Tibial artery (tissue), 4 donors: ENCODE measurements around the gene PIP4P1.
A peak's percentile ranks its signal among the peaks of the same experiment; 100 is the strongest.
"Not testable (repeated sequence)": the region's sequence is repeated elsewhere in the genome, so short reads cannot be mapped to it uniquely, and the experiment has no call there.

ENCODE experiments used
- DNase-seq, 2 donors: peaks; one replicate each; pipeline ENCODE4 v3.0.0-alpha.2; 2019
- H3K27ac ChIP-seq, 2 donors: fragments of 200-600 bp; sonication (generic) in 1 of 2; 1 replicate in 1 of 2; 2 replicates in 1 of 2; pipeline ENCODE4 v1.5.1; 2018 to 2019; ENCODE audit warnings: mild to moderate bottlenecking in 1 of 2
- H3K27me3 ChIP-seq, 2 donors: fragments of 200-600 bp; sonication (generic) in 1 of 2; one replicate each; pipeline versions ENCODE4 v1.5.1 to v1.6.0; 2016 to 2019
- H3K36me3 ChIP-seq, 3 donors: fragments of 200-600 bp; sonication (generic) in 2 of 3; one replicate each; pipeline ENCODE4 v1.5.1; 2016 to 2019; ENCODE audit warnings: mild to moderate bottlenecking in 2 of 3
- H3K4me1 ChIP-seq, 4 donors: fragments of 200-600 bp; sonication (generic) in 2 of 4; 1 replicate in 3 of 4; 2 replicates in 1 of 4; pipeline ENCODE4 v1.5.1; 2016 to 2019
- H3K4me3 ChIP-seq, 2 donors: fragments of 200-600 bp; sonication (generic) in 1 of 2; 1 replicate in 1 of 2; 2 replicates in 1 of 2; pipeline ENCODE4 v1.5.1; 2018 to 2019; ENCODE audit warnings: mild to moderate bottlenecking in 2 of 2
- H3K9me3 ChIP-seq, 3 donors: fragments of 200-600 bp; sonication (generic) in 1 of 3; one replicate each; pipeline ENCODE4 v1.5.1; 2016 to 2019
- CTCF ChIP-seq, 2 experiments: fragments of 200-600 bp in 1 of 2; fragments of 450-650 bp in 1 of 2; IDR thresholded peaks; one replicate each; pipeline ENCODE4 v1.5.1; 2017 to 2019; ENCODE audit warnings: antibody characterized with exemption in 2 of 2, mild to moderate bottlenecking in 1 of 2, moderate library complexity in 1 of 2
- intact Hi-C: fragments of 100-400 bp; cut with DNase I; formaldehyde crosslinking; loops from one replicate; pipeline ENCODE4 v1.15.0; 2023; ENCODE audit warnings: low total_unique reads

The PIP4P1 gene

DNA sequence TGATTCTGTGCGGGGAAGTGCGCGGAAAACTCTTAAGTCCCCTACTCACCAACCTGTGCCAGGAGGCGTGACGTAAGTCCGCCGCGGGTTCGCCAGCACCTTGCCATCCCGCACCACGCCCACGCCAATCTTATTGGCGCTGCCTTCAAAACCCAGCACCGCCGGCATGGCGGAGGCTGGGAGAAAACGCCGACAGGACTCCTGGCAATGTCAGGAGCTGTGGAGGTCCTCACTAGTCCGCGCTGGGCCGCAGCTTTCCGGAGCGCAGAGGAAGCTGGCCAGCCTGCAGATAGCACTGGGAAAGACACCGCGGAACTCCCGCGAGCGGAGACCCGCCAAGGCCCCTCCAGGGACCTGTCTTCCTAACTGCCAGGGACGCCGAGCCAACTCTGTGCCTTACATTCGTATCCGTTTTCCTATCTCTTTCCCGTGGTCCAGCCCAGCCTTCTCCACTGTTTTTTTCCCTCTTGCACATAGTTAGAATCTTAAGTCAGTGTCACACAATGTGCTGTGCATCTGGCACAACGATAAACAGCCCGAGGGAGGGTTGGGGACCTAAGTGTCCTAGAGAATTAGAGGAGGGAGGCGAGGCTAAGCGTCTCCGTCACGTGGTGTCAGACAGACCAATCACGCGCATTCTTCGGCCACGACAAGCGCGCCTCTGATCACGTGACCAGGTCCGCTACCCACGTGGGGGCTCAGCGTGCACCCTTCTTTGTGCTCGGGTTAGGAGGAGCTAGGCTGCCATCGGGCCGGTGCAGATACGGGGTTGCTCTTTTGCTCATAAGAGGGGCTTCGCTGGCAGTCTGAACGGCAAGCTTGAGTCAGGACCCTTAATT, 6.5 kb downstream of the PIP4P1 start, which contains the start of the genes APEX1 and OSGEP:
Gene APEX1, plus strand, starts transcription at position 711 of the 839 bp plus-strand sequence. CDS start 420 bp downstream, outside the sequence.
Gene OSGEP, minus strand, starts transcription at position 297 of the 839 bp plus-strand sequence. Its CDS starts 129 bp downstream, at position 168.
- no peak for TF ChIP-seq CTCF (IDR thresholded peaks at IDR 0.05)
- H3K9me3 ChIP-seq: no peaks in the 10 kb centered on the region
- intact Hi-C loops: loop anchor here (5.0 kb wide), 1 partner anchor 37 kb away; no protein-coding TSS in a partner anchor
- peak within 1 kb of the TSS; percentile 71 to 72 for H3K4me3 ChIP-seq
- DNase-seq: peak; percentile 99
- no peaks in the 10 kb centered on the region for H3K27me3 ChIP-seq
- peaks cover 0 to 40% (median 29%) of the 10 kb centered on the region in 4 donors for H3K4me1 ChIP-seq
- peaks cover 50 to 61% (median 52%) of the 10 kb centered on the region in 3 donors for H3K36me3 ChIP-seq
- H3K27ac ChIP-seq: peak within 1 kb of the TSS; percentile 84 to 93

DNA sequence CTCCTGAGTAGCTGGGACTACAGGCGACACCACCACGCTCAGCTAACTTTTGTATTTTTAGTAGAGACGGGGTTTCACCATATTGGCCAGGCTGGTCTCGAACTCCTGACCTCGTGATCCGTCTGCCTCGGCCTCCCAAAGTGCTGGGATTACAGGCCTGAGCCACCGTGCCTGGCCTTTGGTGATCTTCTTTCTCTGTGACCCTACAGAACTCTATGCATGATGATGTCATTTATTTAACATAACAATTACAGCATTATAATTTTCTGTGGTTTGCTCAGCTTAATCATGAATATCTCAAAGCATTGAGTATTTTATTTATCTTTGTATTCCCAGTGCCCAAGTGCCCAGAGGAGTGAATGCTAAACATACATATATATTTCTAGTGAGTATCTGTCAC, 8.4 kb downstream of the PIP4P1 start:
- H3K36me3 ChIP-seq: peaks cover 52 to 61% (median 53%) of the 10 kb centered on the region in 3 donors
- H3K4me3 ChIP-seq, H3K9me3 ChIP-seq, DNase-seq, H3K27me3 ChIP-seq: not testable (repeated sequence)
- H3K4me1 ChIP-seq: peaks cover 0 to 30% (median 22%) of the 10 kb centered on the region in 4 donors
- intact Hi-C loops: loop anchor here (5.0 kb wide), 1 partner anchor 36 kb away; no protein-coding TSS in a partner anchor
- peak overlapping the region in 1 of 2 donors; percentile 84 for H3K27ac ChIP-seq

- Histone ChIP-seq H3K27ac (no peak overlapping the region), H3K36me3 (peaks cover 54 to 62% (median 58%) of the 10 kb centered on the region in 3 donors), H3K4me1 (no peaks in the 10 kb centered on the region), H3K4me3 (no peak overlapping the region), H3K27me3 (no peaks in the 10 kb centered on the region), H3K9me3 (no peaks in the 10 kb centered on the region)
- no peak for DNase-seq
- no peak for TF ChIP-seq CTCF (IDR thresholded peaks at IDR 0.05)
- intact Hi-C loops: no loop called here
Observed at GRCh38 chr14:20446889-20447288, 14.3 kb downstream of the PIP4P1 start.

GRCh38 chr14:20443650-20444049, 17.6 kb downstream of the PIP4P1 start:
- H3K9me3 ChIP-seq, DNase-seq, H3K27ac ChIP-seq, H3K27me3 ChIP-seq, intact Hi-C loops, H3K4me1 ChIP-seq, H3K4me3 ChIP-seq: not testable (repeated sequence)
- H3K36me3 ChIP-seq: peaks cover 28 to 31% (median 30%) of the 10 kb centered on the region in 3 donors

- peaks cover 6 to 9% (median 8%) of the 10 kb centered on the region in 3 donors for H3K36me3 ChIP-seq
- no peak overlapping the region for H3K27ac ChIP-seq
- DNase-seq: no peak
- H3K4me3 ChIP-seq: no peak overlapping the region
- no peaks in the 10 kb centered on the region for H3K4me1 ChIP-seq
- no peaks in the 10 kb centered on the region for H3K9me3 ChIP-seq
- intact Hi-C loops: no loop called here
- TF ChIP-seq CTCF (IDR thresholded peaks at IDR 0.05): no peak
- no peaks in the 10 kb centered on the region for H3K27me3 ChIP-seq
Observed at GRCh38 chr14:20441461-20441860, 19.8 kb downstream of the PIP4P1 start.

- Histone ChIP-seq H3K9me3 (no peaks in the 10 kb centered on the region), H3K4me3 (no peak overlapping the region), H3K4me1 (no peaks in the 10 kb centered on the region), H3K36me3 (peaks cover under 1 to 3% (median 2%) of the 10 kb centered on the region in 3 donors), H3K27me3 (no peaks in the 10 kb centered on the region), H3K27ac (no peak overlapping the region)
- DNase-seq: no peak
- no peak for TF ChIP-seq CTCF (IDR thresholded peaks at IDR 0.05)
- intact Hi-C loops: no loop called here
Observed at GRCh38 chr14:20440882-20441281, 20.4 kb downstream of the PIP4P1 start.
